ENCODE measurements around the gene AGPAT2.

Gene AGPAT2

GRCh38 chr9:136671646-136672430 lies 15.4 kb downstream of the AGPAT2 start:
- no peak for DNase-seq

GRCh38 chr9:136671254-136671614 lies 16.0 kb downstream of the AGPAT2 start:
- DNase-seq: no peak

GRCh38 chr9:136670576-136671253 lies 16.5 kb downstream of the AGPAT2 start:
- DNase-seq: no peak

- no peak for DNase-seq
Observed at GRCh38 chr9:136669791-136670464, 17.3 kb downstream of the AGPAT2 start.

- DNase-seq: no peak
Observed at GRCh38 chr9:136668983-136669790, 18.1 kb downstream of the AGPAT2 start.

- no peak for DNase-seq
Observed at GRCh38 chr9:136667940-136668760, 19.1 kb downstream of the AGPAT2 start.

- no peak for DNase-seq
Observed at GRCh38 chr9:136667214-136667939, 19.9 kb downstream of the AGPAT2 start.

- DNase-seq: no peak
Observed at GRCh38 chr9:136666372-136667213, 20.7 kb downstream of the AGPAT2 start.

GRCh38 chr9:136665704-136666371 lies 21.4 kb downstream of the AGPAT2 start:
- DNase-seq: no peak

GRCh38 chr9:136665111-136665703 lies 22.1 kb downstream of the AGPAT2 start:
- no peak for DNase-seq

GRCh38 chr9:136664000-136664915 lies 23.0 kb downstream of the AGPAT2 start:
- no peak for DNase-seq

GRCh38 chr9:136662656-136663581 lies 24.3 kb downstream of the AGPAT2 start, which contains the start of gene EGFL7:
TSS of gene EGFL7 (plus strand) at chr9:136662916. CDS start at chr9:136668283, 5,367 bp downstream.
- no peak for DNase-seq

GRCh38 chr9:136662326-136662655 lies 25.0 kb downstream of the AGPAT2 start:
- DNase-seq: no peak

- no peak for DNase-seq
Observed at GRCh38 chr9:136661641-136662325, 25.5 kb downstream of the AGPAT2 start.

GRCh38 chr9:136660971-136661550 lies 26.2 kb downstream of the AGPAT2 start:
- no peak for DNase-seq
